Thymus (tissue), 11 donors: ENCODE measurements around the gene PTDSS2. TPM values are rescaled to one million over a fixed set of nuclear protein-coding genes. Genes with fewer than 3 reads are reported as not detected.

ENCODE experiments used
- DNase-seq, 9 donors: peaks; one replicate each; pipeline ENCODE4 v3.0.0-alpha.2; 2013; ENCODE audit warnings: low spot score in 9 of 9, low read depth in 6 of 9, missing footprints in 1 of 9
- H3K27ac ChIP-seq, 2 donors: one replicate each; pipeline ENCODE4 v1.5.1; 2013; ENCODE audit warnings: control low read depth in 1 of 2, low read depth in 1 of 2, low read length in 1 of 2, mild to moderate bottlenecking in 1 of 2, moderate library complexity in 1 of 2
- H3K27me3 ChIP-seq, 2 donors: one replicate each; pipeline ENCODE4 v1.5.1; 2013; ENCODE audit warnings: low read length in 1 of 2; ENCODE audit not compliant: control insufficient read depth in 2 of 2, insufficient read depth in 1 of 2
- H3K36me3 ChIP-seq, 2 donors: one replicate each; pipeline ENCODE4 v1.5.1; 2013; ENCODE audit warnings: low read length in 1 of 2, mild to moderate bottlenecking in 1 of 2, moderate library complexity in 1 of 2; ENCODE audit not compliant: control insufficient read depth in 2 of 2, insufficient read depth in 2 of 2
- H3K4me1 ChIP-seq, 2 donors: one replicate each; pipeline ENCODE4 v1.5.1; 2013; ENCODE audit warnings: low read length in 2 of 2; ENCODE audit not compliant: control insufficient read depth in 2 of 2, insufficient read depth in 2 of 2
- H3K4me3 ChIP-seq, 2 donors: one replicate each; pipeline ENCODE4 v1.5.1; 2013; ENCODE audit warnings: low read length in 2 of 2, control low read depth in 1 of 2, mild to moderate bottlenecking in 1 of 2
- H3K9me3 ChIP-seq, 2 donors: one replicate each; pipeline ENCODE4 v1.5.1; 2013; ENCODE audit warnings: low read length in 1 of 2, mild to moderate bottlenecking in 1 of 2; ENCODE audit not compliant: control insufficient read depth in 2 of 2, insufficient read depth in 1 of 2
- WGBS: extraction: QIAGEN DNeasy Blood & Tissue Kit; methylation state at CpG from one replicate; pipeline ENCODE4 v1.1.7; 2013; 5-methylcytosine and 5-hydroxymethylcytosine counted together
- polyA plus RNA-seq: library from polyadenylated mRNA; stranded (reverse); fragments of 200-250 nt; gene quantifications from one replicate; pipeline ENCODE4 v1.2.3, GENCODE V29; 2013
- total RNA-seq: library from RNA; stranded (reverse); fragments of 120-200 nt; gene quantifications from one replicate; pipeline ENCODE4 v1.2.4, GENCODE V29; 2013
- donor health status: healthy.

PTDSS2 gene
- total and polyA plus RNA-seq, 2 donors: 12.1 to 24.1 TPM

GRCh38 chr11:526192-526591 lies 76.1 kb downstream of the PTDSS2 start:
- Histone ChIP-seq H3K36me3 (peaks cover 4 to 6% of the 10 kb centered on the region in 2 donors), H3K27me3 (no peaks in the 10 kb centered on the region), H3K9me3 (no peaks in the 10 kb centered on the region), H3K4me3 (no peak overlapping the region), H3K27ac (no peak overlapping the region), H3K4me1 (no peaks in the 10 kb centered on the region)
- 89% methylated on average over 17 of the region's 17 CpGs for WGBS
- DNase-seq: no peak

GRCh38 chr11:528166-528814 lies 78.2 kb downstream of the PTDSS2 start:
- no peak overlapping the region for H3K4me3 ChIP-seq
- no peaks in the 10 kb centered on the region for H3K4me1 ChIP-seq
- peaks cover 25 to 26% of the 10 kb centered on the region in 2 donors for H3K36me3 ChIP-seq
- DNase-seq: no peak
- H3K9me3 ChIP-seq: no peaks in the 10 kb centered on the region
- H3K27me3 ChIP-seq: no peaks in the 10 kb centered on the region
- 93% methylated on average over 30 of the region's 30 CpGs for WGBS
- no peak overlapping the region for H3K27ac ChIP-seq

- H3K27me3 ChIP-seq: no peaks in the 10 kb centered on the region
- peaks cover 29 to 31% of the 10 kb centered on the region in 2 donors for H3K36me3 ChIP-seq
- H3K4me3 ChIP-seq: no peak overlapping the region
- DNase-seq: no peak
- H3K4me1 ChIP-seq: peaks cover 1 to 3% of the 10 kb centered on the region in 2 donors
- H3K27ac ChIP-seq: no peak overlapping the region
- no peaks in the 10 kb centered on the region for H3K9me3 ChIP-seq
- WGBS: 96% methylated on average over 29 of the region's 29 CpGs
These were observed 79.0 kb downstream of the PTDSS2 start for GRCh38 chr11:528815-529727.

GRCh38 chr11:529728-530411 lies 79.8 kb downstream of the PTDSS2 start:
- Histone ChIP-seq H3K4me1 (peaks cover 8 to 11% of the 10 kb centered on the region in 2 donors), H3K9me3 (no peaks in the 10 kb centered on the region), H3K36me3 (peaks cover 29 to 31% of the 10 kb centered on the region in 2 donors), H3K27me3 (no peaks in the 10 kb centered on the region), H3K27ac (no peak overlapping the region), H3K4me3 (no peak overlapping the region)
- WGBS: 95% methylated on average over 18 of the region's 18 CpGs
- no peak for DNase-seq

- H3K9me3 ChIP-seq: no peaks in the 10 kb centered on the region
- peaks cover 29 to 31% of the 10 kb centered on the region in 2 donors for H3K36me3 ChIP-seq
- H3K4me3 ChIP-seq: no peak overlapping the region
- H3K27ac ChIP-seq: no peak overlapping the region
- WGBS: 93% methylated on average over 28 of the region's 28 CpGs
- H3K27me3 ChIP-seq: peaks cover 2 to 4% of the 10 kb centered on the region in 2 donors
- DNase-seq: no peak
- peaks cover 11 to 14% of the 10 kb centered on the region in 2 donors for H3K4me1 ChIP-seq
These were observed 81.1 kb downstream of the PTDSS2 start for GRCh38 chr11:530960-531831.

GRCh38 chr11:531919-532526 lies 81.9 kb downstream of the PTDSS2 start:
- DNase-seq: no peak
- WGBS: 95% methylated on average over 18 of the region's 18 CpGs
- H3K9me3 ChIP-seq: peaks cover 0 to 3% of the 10 kb centered on the region in 2 donors
- H3K27me3 ChIP-seq: peaks cover 10 to 12% of the 10 kb centered on the region in 2 donors
- H3K36me3 ChIP-seq: peaks cover 29 to 31% of the 10 kb centered on the region in 2 donors
- no peak overlapping the region for H3K27ac ChIP-seq
- no peak overlapping the region for H3K4me3 ChIP-seq
- peaks cover 15 to 19% of the 10 kb centered on the region in 2 donors for H3K4me1 ChIP-seq

GRCh38 chr11:532527-532985 lies 82.5 kb downstream of the PTDSS2 start:
- peaks cover 13 to 17% of the 10 kb centered on the region in 2 donors for H3K27me3 ChIP-seq
- H3K36me3 ChIP-seq: peaks cover 29 to 31% of the 10 kb centered on the region in 2 donors
- no peak overlapping the region for H3K4me3 ChIP-seq
- peaks cover 18 to 25% of the 10 kb centered on the region in 2 donors for H3K4me1 ChIP-seq
- 97% methylated on average over 23 of the region's 23 CpGs for WGBS
- H3K27ac ChIP-seq: no peak overlapping the region
- DNase-seq: no peak
- H3K9me3 ChIP-seq: peaks cover 0 to 6% of the 10 kb centered on the region in 2 donors

- Histone ChIP-seq H3K4me3 (no peak overlapping the region), H3K27me3 (peaks cover 18 to 23% of the 10 kb centered on the region in 2 donors), H3K4me1 (peaks cover 23 to 30% of the 10 kb centered on the region in 2 donors), H3K9me3 (peaks cover 0 to 6% of the 10 kb centered on the region in 2 donors), H3K27ac (no peak overlapping the region), H3K36me3 (peaks cover 29 to 31% of the 10 kb centered on the region in 2 donors)
- WGBS: 96% methylated on average over 33 of the region's 33 CpGs
- DNase-seq: no peak
These were observed 83.0 kb downstream of the PTDSS2 start for GRCh38 chr11:532986-533585.
